Body of pancreas (tissue), 4 donors: Measurements from ENCODE around the gene HTR3A.

Experiments
- CTCF ChIP-seq, 7 experiments: fragments of 450-650 bp in 4 of 7; fragments of 200-600 bp in 3 of 7; sonication (generic) in 3 of 7; IDR thresholded peaks; one replicate each; pipeline ENCODE4 v1.5.1; 2016 to 2019; ENCODE audit warnings: antibody characterized with exemption in 7 of 7
- POLR2A ChIP-seq, 3 donors: fragments of 450-650 bp; IDR thresholded peaks; one replicate each; pipeline ENCODE4 v1.6.1; 2016; ENCODE audit warnings: antibody characterized with exemption in 3 of 3, mild to moderate bottlenecking in 2 of 3

- TF ChIP-seq CTCF (IDR thresholded peaks at IDR 0.05): no peak
- no peak for TF ChIP-seq POLR2A (IDR thresholded peaks at IDR 0.05)
Measured at GRCh38 chr11:114036958-114037357, 62.0 kb downstream of the HTR3A start.
